Skeletal muscle satellite cell (primary cell): Measurements from ENCODE around the gene CDKN2B-AS1.

Experiments used
- H3K27me3 ChIP-seq: 2 replicates; pipeline ENCODE4 v1.7.0; 2013; ENCODE audit warnings: low read length; ENCODE audit not compliant: control insufficient read depth, insufficient read depth
- H3K36me3 ChIP-seq: 2 replicates; pipeline ENCODE4 v1.7.0; 2013; ENCODE audit warnings: mild to moderate bottlenecking, control low read depth, low read length; ENCODE audit not compliant: insufficient read depth
- H3K4me1 ChIP-seq: 2 replicates; pipeline ENCODE4 v1.7.0; 2013; ENCODE audit warnings: low read length; ENCODE audit not compliant: control insufficient read depth, insufficient read depth
- H3K4me2 ChIP-seq: 2 replicates; pipeline ENCODE4 v1.7.0; 2013; ENCODE audit warnings: mild to moderate bottlenecking, low read length
- H3K4me3 ChIP-seq: 2 replicates; pipeline ENCODE4 v1.7.0; 2013; ENCODE audit warnings: low read length
- H3K9ac ChIP-seq: 2 replicates; pipeline ENCODE4 v1.7.0; 2013; ENCODE audit warnings: mild to moderate bottlenecking, low read depth, low read length, moderate library complexity
- H3K9me3 ChIP-seq: replicated peaks from 2 replicates; pipeline ENCODE4 v1.7.0; 2013; ENCODE audit warnings: mild to moderate bottlenecking, control low read depth, low read length

CDKN2B-AS1 gene

GRCh38 chr9:22107202-22108045 is 112.8 kb downstream of the CDKN2B-AS1 start:
- Histone ChIP-seq H3K9me3 (no peaks in the 10 kb centered on the region), H3K27me3 (no peaks in the 10 kb centered on the region), H3K4me3 (no peak overlapping the region), H3K4me1 (peaks cover 59% of the 10 kb centered on the region), H3K9ac (no peak overlapping the region), H3K36me3 (no peaks in the 10 kb centered on the region), H3K4me2 (no peak overlapping the region)

- H3K36me3 ChIP-seq, result no peaks in the 10 kb centered on the region
- no peak overlapping the region for H3K9ac ChIP-seq
- H3K4me1 ChIP-seq, result peaks cover 51% of the 10 kb centered on the region
- H3K4me2 ChIP-seq, result no peak overlapping the region
- H3K27me3 ChIP-seq, result no peaks in the 10 kb centered on the region
- H3K9me3 ChIP-seq, result no peaks in the 10 kb centered on the region
- no peak overlapping the region for H3K4me3 ChIP-seq
Observed at GRCh38 chr9:22108581-22109370, 114.2 kb downstream of the CDKN2B-AS1 start.

GRCh38 chr9:22111176-22111953 is 116.8 kb downstream of the CDKN2B-AS1 start:
- H3K4me3 ChIP-seq, result no peak overlapping the region
- no peaks in the 10 kb centered on the region for H3K9me3 ChIP-seq
- no peaks in the 10 kb centered on the region for H3K27me3 ChIP-seq
- peak overlapping the region; percentile 9 for H3K4me2 ChIP-seq
- H3K9ac ChIP-seq, result peak overlapping the region; percentile 35
- no peaks in the 10 kb centered on the region for H3K36me3 ChIP-seq
- peaks cover 44% of the 10 kb centered on the region for H3K4me1 ChIP-seq

GRCh38 chr9:22111954-22112247 is 117.3 kb downstream of the CDKN2B-AS1 start:
- H3K4me1 ChIP-seq, result peaks cover 47% of the 10 kb centered on the region
- no peak overlapping the region for H3K4me2 ChIP-seq
- H3K9me3 ChIP-seq, result no peaks in the 10 kb centered on the region
- H3K27me3 ChIP-seq, result no peaks in the 10 kb centered on the region
- no peaks in the 10 kb centered on the region for H3K36me3 ChIP-seq
- no peak overlapping the region for H3K4me3 ChIP-seq
- peak overlapping the region; percentile 35 for H3K9ac ChIP-seq

GRCh38 chr9:22112870-22113821 is 118.6 kb downstream of the CDKN2B-AS1 start:
- no peak overlapping the region for H3K4me3 ChIP-seq
- no peaks in the 10 kb centered on the region for H3K9me3 ChIP-seq
- H3K4me1 ChIP-seq, result peaks cover 51% of the 10 kb centered on the region
- H3K36me3 ChIP-seq, result no peaks in the 10 kb centered on the region
- no peak overlapping the region for H3K9ac ChIP-seq
- no peak overlapping the region for H3K4me2 ChIP-seq
- H3K27me3 ChIP-seq, result no peaks in the 10 kb centered on the region

GRCh38 chr9:22114956-22115355 is 120.4 kb downstream of the CDKN2B-AS1 start:
- no peak overlapping the region for H3K4me3 ChIP-seq
- no peaks in the 10 kb centered on the region for H3K9me3 ChIP-seq
- H3K27me3 ChIP-seq, result no peaks in the 10 kb centered on the region
- no peak overlapping the region for H3K9ac ChIP-seq
- peaks cover 59% of the 10 kb centered on the region for H3K4me1 ChIP-seq
- no peaks in the 10 kb centered on the region for H3K36me3 ChIP-seq
- no peak overlapping the region for H3K4me2 ChIP-seq

GRCh38 chr9:22116758-22117157 is 122.2 kb downstream of the CDKN2B-AS1 start:
- Histone ChIP-seq H3K4me3 (no peak overlapping the region), H3K9me3 (no peaks in the 10 kb centered on the region), H3K36me3 (no peaks in the 10 kb centered on the region), H3K4me2 (no peak overlapping the region), H3K9ac (no peak overlapping the region), H3K4me1 (peaks cover 47% of the 10 kb centered on the region), H3K27me3 (no peaks in the 10 kb centered on the region)

- Histone ChIP-seq H3K9me3 (no peaks in the 10 kb centered on the region), H3K4me1 (peaks cover 41% of the 10 kb centered on the region), H3K27me3 (no peaks in the 10 kb centered on the region), H3K4me3 (no peak overlapping the region), H3K9ac (peak overlapping the region; percentile 53), H3K36me3 (no peaks in the 10 kb centered on the region), H3K4me2 (peak overlapping the region; percentile 45)
Observed at GRCh38 chr9:22117511-22118384, 123.2 kb downstream of the CDKN2B-AS1 start.

GRCh38 chr9:22118810-22119521 is 124.4 kb downstream of the CDKN2B-AS1 start:
- H3K4me1 ChIP-seq, result peaks cover 41% of the 10 kb centered on the region
- H3K36me3 ChIP-seq, result no peaks in the 10 kb centered on the region
- H3K27me3 ChIP-seq, result no peaks in the 10 kb centered on the region
- H3K4me3 ChIP-seq, result no peak overlapping the region
- H3K9me3 ChIP-seq, result no peaks in the 10 kb centered on the region
- no peak overlapping the region for H3K9ac ChIP-seq
- H3K4me2 ChIP-seq, result no peak overlapping the region
